ENCODE data around the gene PSMD1.

DNA sequence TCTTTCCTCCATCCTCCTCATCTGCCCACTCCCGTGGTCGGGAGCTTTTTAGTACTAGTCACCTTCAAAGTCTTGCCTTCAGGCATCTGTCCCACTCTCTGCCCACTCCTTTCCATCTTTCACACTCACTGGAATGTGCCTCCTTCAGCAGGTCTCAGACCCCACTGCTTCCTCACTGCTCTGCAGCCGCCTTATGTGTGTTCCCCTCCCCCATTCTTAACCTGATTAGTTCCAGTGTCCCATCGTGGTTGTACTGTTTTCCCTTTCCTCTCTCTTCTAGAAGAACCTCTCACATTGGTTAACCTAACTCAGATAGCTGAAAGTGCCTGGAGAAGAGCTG is 144.8 kb downstream of the PSMD1 start:
- no peak for TF ChIP-seq POLR2A (IDR thresholded peaks at IDR 0.05; ENCODE audit: extremely low read depth, insufficient read length)
- no peak for TF ChIP-seq CTCF (IDR thresholded peaks at IDR 0.05; ENCODE audit: low read depth, low read length)
- TF ChIP-seq MAX (IDR thresholded peaks at IDR 0.05; ENCODE audit: low read depth, low read length) = no peak
- no peak for TF ChIP-seq MYC (IDR thresholded peaks at IDR 0.05; ENCODE audit: low read depth, low read length)

Data from NB4 (cell line).